Transverse colon (tissue), 4 donors: ENCODE measurements around the gene TMEM101. TPM values are rescaled to one million over a fixed set of nuclear protein-coding genes. Genes with fewer than 3 reads are reported as not detected.

Experiments used
- DNase-seq: peaks from one replicate; pipeline ENCODE4 v3.0.0-alpha.2; 2019
- H3K27ac ChIP-seq, 4 donors: fragments of 200-600 bp; sonication (generic); 2 replicates each; pipeline ENCODE4 v1.5.1; 2016 to 2018; ENCODE audit warnings: inconsistent platforms in 4 of 4
- H3K27me3 ChIP-seq: fragments of 200-600 bp; sonication (generic); 2 replicates; pipeline ENCODE4 v1.5.1; 2017; ENCODE audit warnings: inconsistent platforms
- H3K36me3 ChIP-seq, 4 donors: fragments of 200-600 bp; sonication (generic); 2 replicates each; pipeline ENCODE4 v1.5.1; 2017 to 2019; ENCODE audit warnings: inconsistent platforms in 4 of 4
- H3K4me1 ChIP-seq, 4 donors: fragments of 200-600 bp; sonication (generic); 2 replicates each; pipeline ENCODE4 v1.5.1; 2017 to 2020; ENCODE audit warnings: inconsistent platforms in 4 of 4
- H3K4me3 ChIP-seq, 4 donors: fragments of 200-600 bp; sonication (generic); 1 replicate in 1 of 4; 2 replicates in 3 of 4; pipeline versions ENCODE4 v1.5.1 to v1.6.1; 2017 to 2019; ENCODE audit warnings: inconsistent platforms in 4 of 4
- H3K9me3 ChIP-seq, 2 donors: fragments of 200-600 bp; sonication (generic); 2 replicates each; pipeline ENCODE4 v1.5.1; 2017 to 2019; ENCODE audit warnings: inconsistent platforms in 2 of 2
- CTCF ChIP-seq, 5 experiments: fragments of 200-600 bp in 3 of 5; fragments of 450-650 bp in 2 of 5; sonication (generic) in 3 of 5; IDR thresholded peaks; 1 replicate in 2 of 5; 2 replicates in 3 of 5; pipeline ENCODE4 v1.5.1; 2016 to 2017; ENCODE audit warnings: antibody characterized with exemption in 5 of 5, inconsistent platforms in 3 of 5, mild to moderate bottlenecking in 2 of 5, moderate library complexity in 1 of 5
- EP300 ChIP-seq: sonication (generic); formaldehyde crosslinking; IDR thresholded peaks from one replicate; pipeline ENCODE4 v1.6.1; 2017; ENCODE audit warnings: antibody characterized with exemption, low read depth
- POLR2A ChIP-seq: fragments of 450-650 bp; IDR thresholded peaks from one replicate; pipeline ENCODE4 v1.6.1; 2016; ENCODE audit warnings: antibody characterized with exemption, mild to moderate bottlenecking, moderate library complexity
- POLR2AphosphoS5 ChIP-seq, 3 donors: sonication (generic); formaldehyde crosslinking; IDR thresholded peaks; one replicate each; pipeline ENCODE4 v1.6.1; 2016; ENCODE audit warnings: antibody characterized with exemption in 3 of 3
- WGBS, 2 donors: methylation state at CpG; one replicate each; pipeline ENCODE4 v1.1.5; 2018; ENCODE audit warnings: low coverage in 1 of 2; 5-methylcytosine and 5-hydroxymethylcytosine counted together
- in situ Hi-C, 4 donors: fragments of 200-750 bp; cut with MboI; loops; one replicate each; pipeline versions ENCODE4 v1.15.0 to v1.15.1; 2017; ENCODE audit warnings: low sequenced_read_pairs in 3 of 4, low pct_ligation_motif_present in 1 of 4, low pct_unique_long_range_greater_than_20kb in 1 of 4
- intact Hi-C: fragments of 100-400 bp; cut with DNase I; formaldehyde crosslinking; loops from one replicate; pipeline ENCODE4 v1.15.1; 2023; ENCODE audit warnings: low total_unique reads
- total RNA-seq, 4 donors: library from RNA; depleted of rRNA; stranded (reverse); fragments of >200 nt; gene quantifications; one replicate each; pipeline ENCODE4 v1.1.0, GENCODE V29; 2016

Gene TMEM101
- total RNA-seq, result 10 to 100 TPM; 25.2 to 34.0 (median 27.7) TPM

- TF ChIP-seq POLR2AphosphoS5 (IDR thresholded peaks at IDR 0.05) (peak; percentile 67 to 86 (median 76)), CTCF (IDR thresholded peaks at IDR 0.05) (no peak), EP300 (no peak), POLR2A (peak; percentile 36)
- Histone ChIP-seq H3K27me3 (no peaks in the 10 kb centered on the region), H3K36me3 (no peaks in the 10 kb centered on the region), H3K4me1 (peaks cover 8 to 19% (median 14%) of the 10 kb centered on the region in 4 donors), H3K27ac (peak within 1 kb of the TSS; percentile 66 to 85 (median 82)), H3K9me3 (no peaks in the 10 kb centered on the region), H3K4me3 (peak within 1 kb of the TSS; percentile 71 to 98 (median 82))
- 0% methylated on average over 41 of the region's 43 CpGs; no CpG with 5 or more reads in 1 of the 2 donors for WGBS, 2 donors
- in situ Hi-C loops (no loop called here), intact Hi-C loops (no loop called here)
- peak; percentile 91 for DNase-seq
Measured at GRCh38 chr17:44014437-44015172, at the start of gene TMEM101. TMEM101 (minus strand) TSS chr17:44014963; CDS start chr17:44014952, 11 bp downstream.

- Histone ChIP-seq H3K9me3 (no peaks in the 10 kb centered on the region), H3K27me3 (no peaks in the 10 kb centered on the region), H3K27ac (no peak overlapping the region), H3K4me1 (peaks cover 7 to 33% (median 16%) of the 10 kb centered on the region in 4 donors), H3K36me3 (peaks cover 0 to 28% (median 10%) of the 10 kb centered on the region in 4 donors), H3K4me3 (no peak overlapping the region)
- intact Hi-C loops, result no loop called here
- WGBS, 2 donors, result 75 to 77% methylated on average over 6 to 10 of the region's 10 CpGs
- in situ Hi-C loops, result loop anchor here in 1 of 4 donors (25.0 kb wide), 1 partner anchor 98 kb away; the partner anchor contains the start of gene ASB16
- TF ChIP-seq POLR2AphosphoS5 (IDR thresholded peaks at IDR 0.05), result no peak
- no peak for TF ChIP-seq POLR2A
- no peak for TF ChIP-seq EP300
- TF ChIP-seq CTCF (IDR thresholded peaks at IDR 0.05), result no peak
- DNase-seq, result no peak
Measured at GRCh38 chr17:44063704-44064639, 49.2 kb upstream of the TMEM101 start.

- Histone ChIP-seq H3K27ac (no peak overlapping the region), H3K9me3 (no peaks in the 10 kb centered on the region), H3K36me3 (peaks cover 0 to 32% (median 10%) of the 10 kb centered on the region in 4 donors), H3K4me3 (no peak overlapping the region), H3K4me1 (peaks cover 7 to 32% (median 16%) of the 10 kb centered on the region in 4 donors), H3K27me3 (no peaks in the 10 kb centered on the region)
- intact Hi-C loops, result no loop called here
- no peak for DNase-seq
- in situ Hi-C loops, result loop anchor here in 1 of 4 donors (25.0 kb wide), 1 partner anchor 99 kb away; the partner anchor contains the start of gene ASB16
- WGBS, 2 donors, result 95 to 96% methylated on average over 13 to 15 of the region's 15 CpGs
- no peak for TF ChIP-seq EP300
- TF ChIP-seq POLR2A, result no peak
- no peak for TF ChIP-seq POLR2AphosphoS5 (IDR thresholded peaks at IDR 0.05)
- TF ChIP-seq CTCF (IDR thresholded peaks at IDR 0.05), result no peak
Measured at GRCh38 chr17:44062871-44063270, 48.1 kb upstream of the TMEM101 start.

GRCh38 chr17:44061446-44061845 is 46.7 kb upstream of the TMEM101 start:
- TF ChIP-seq POLR2A (no peak), POLR2AphosphoS5 (IDR thresholded peaks at IDR 0.05) (no peak), CTCF (IDR thresholded peaks at IDR 0.05) (no peak), EP300 (no peak)
- Histone ChIP-seq H3K27me3 (no peaks in the 10 kb centered on the region), H3K36me3 (peaks cover 0 to 36% (median 10%) of the 10 kb centered on the region in 4 donors), H3K4me1 (peaks cover 4 to 20% (median 9%) of the 10 kb centered on the region in 4 donors), H3K9me3 (no peaks in the 10 kb centered on the region), H3K4me3 (no peak overlapping the region), H3K27ac (no peak overlapping the region)
- intact Hi-C loops, result no loop called here
- DNase-seq, result no peak
- in situ Hi-C loops, result loop anchor here in 1 of 4 donors (25.0 kb wide), 1 partner anchor 101 kb away; the partner anchor contains the start of gene ASB16
- 95 to 100% methylated on average over 1 of the region's 1 CpG for WGBS, 2 donors
